NCI-H1930 (cell line): Measurements from ENCODE around the gene CORO7.

ENCODE experiments used
- DNase-seq, 2 experiments: peaks; one replicate each; lab custom pipeline; 2025; lab: John Stamatoyannopoulos, UW

CORO7 gene

DNA sequence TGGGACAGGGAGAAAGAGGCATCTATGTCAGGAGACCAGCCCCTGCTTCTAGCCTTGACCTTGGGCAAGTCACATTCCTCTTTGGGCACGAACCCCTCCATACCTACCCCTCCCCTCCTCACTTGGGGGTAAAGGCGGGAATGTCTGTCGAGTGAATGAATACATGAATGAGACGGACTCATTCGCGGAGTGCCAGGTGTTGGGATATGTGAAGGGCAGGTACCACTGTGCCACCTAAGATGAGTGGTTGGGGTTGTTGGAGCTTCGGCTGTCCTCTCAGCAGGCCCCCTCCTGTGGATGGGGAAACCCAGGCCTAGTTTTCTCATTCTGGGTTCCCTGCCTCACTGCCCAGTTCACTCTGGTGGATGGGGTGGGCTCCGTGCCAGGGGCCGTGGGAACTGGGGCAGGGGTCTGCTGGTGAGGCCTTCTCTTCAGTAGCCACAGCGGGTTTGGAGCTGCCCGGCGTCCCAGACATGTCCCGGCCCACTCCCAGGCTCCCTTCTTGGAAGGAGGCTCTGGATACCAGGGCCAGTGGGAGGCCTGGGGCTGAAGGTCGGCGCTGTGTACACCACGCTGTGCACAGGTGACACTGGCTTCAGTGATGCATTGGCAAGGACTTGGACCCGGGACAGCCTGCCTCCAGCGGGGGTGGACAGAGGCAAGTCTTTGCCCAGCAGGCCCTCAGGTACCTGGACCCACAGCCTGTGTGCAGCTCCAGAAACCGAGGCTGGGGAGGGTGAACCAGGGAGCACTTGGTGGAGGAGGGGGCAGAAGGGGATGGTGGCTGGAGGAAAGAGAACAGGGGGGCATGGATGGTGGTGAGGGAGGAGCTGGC lies 94.9 kb downstream of the CORO7 start:
- DNase-seq: no peak

DNA sequence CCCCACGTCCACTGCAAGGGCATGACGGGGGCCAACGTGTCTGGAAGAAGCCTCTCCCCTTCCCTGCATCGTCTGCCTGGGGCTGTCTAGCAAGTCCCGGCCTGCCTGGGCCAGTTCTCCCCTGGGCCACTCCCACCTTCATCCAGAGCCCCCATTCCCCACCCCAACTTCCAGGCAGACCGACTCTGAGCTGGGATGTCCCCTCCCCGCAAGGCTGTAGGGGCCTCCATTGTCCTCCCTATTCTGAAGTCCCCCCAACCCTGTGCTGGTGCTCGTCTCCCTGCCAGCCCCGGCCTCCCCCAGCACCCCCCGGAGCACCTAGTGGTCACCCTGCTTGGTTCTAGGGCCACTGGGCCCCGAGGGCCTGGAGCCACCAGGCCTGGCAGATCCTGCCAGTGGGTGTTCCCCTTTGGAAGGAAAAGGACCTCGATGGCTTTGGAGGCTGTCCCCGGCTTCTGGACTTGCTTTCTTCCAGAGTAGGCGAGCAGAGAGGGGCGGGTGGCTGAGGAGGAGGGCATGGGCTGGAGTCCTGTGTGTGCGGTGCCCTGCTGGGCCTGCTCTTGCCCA lies 95.7 kb downstream of the CORO7 start:
- DNase-seq: no peak

DNA sequence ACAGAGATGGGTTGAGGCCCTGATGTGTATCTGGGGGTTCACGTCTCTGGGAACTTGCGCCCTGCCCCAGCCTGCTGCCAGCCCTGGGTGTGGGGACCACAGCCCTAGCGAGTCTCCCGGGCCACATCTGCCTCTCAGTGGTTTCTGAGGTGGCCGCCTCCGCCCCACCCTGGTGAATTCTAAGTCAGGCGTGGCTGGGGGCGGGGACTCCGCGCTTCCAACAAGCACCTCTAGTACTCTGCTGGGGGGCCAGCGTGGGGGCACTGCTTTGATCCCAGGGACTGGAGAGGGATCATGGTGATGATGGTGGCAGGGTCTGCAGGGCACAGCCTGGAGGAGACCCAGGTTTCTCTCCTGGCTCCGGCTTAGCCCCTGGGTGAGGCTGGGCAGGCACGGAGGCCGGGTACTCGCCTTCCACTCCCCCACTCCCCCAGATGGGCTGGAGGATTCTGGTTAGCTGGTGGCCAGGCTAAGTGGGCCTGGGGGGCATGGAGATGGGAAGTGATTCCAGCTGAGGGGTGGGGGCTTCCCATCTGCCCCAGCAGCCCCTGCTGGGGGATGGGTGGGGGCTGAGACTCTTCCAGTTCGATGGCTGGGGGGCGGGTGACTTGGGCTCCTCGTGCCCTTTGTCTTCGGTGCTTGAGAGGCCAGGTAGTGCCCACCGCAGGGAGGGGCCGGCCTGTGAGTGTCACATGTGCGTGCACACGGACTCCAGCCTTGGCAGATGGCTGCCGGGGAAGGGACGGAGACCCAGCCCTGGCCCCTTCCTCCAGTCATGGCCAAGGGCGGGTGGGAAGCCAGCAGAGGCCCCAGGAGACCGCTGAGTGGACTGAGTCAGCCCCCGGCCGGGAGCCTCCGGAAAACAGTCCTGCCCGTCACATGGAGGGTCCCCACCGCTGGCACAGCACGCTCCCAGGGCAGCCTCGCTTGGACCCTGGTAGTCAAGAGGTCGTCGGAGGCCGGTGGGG lies 96.7 kb downstream of the CORO7 start:
- no peak for DNase-seq

DNA sequence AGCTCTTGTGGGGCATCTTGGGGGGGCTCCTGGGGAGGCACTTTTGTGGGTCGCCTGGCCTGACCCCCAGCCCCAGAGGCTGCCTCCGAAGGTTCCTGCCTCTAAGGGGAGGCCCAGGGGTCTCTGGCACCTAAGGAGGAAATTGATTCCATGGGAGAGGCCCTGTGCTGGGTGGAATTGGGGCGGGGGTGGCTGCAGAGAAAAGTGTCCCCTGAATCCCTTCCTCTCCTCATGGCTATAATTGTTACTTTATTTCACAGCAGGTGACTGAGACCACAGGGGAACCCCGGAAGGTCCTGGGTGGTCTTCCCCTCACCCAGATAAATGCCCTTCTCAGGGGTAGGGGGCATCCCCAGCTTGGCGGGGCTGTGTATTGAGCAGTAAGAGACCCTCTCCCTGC lies 97.4 kb downstream of the CORO7 start:
- no peak for DNase-seq

DNA sequence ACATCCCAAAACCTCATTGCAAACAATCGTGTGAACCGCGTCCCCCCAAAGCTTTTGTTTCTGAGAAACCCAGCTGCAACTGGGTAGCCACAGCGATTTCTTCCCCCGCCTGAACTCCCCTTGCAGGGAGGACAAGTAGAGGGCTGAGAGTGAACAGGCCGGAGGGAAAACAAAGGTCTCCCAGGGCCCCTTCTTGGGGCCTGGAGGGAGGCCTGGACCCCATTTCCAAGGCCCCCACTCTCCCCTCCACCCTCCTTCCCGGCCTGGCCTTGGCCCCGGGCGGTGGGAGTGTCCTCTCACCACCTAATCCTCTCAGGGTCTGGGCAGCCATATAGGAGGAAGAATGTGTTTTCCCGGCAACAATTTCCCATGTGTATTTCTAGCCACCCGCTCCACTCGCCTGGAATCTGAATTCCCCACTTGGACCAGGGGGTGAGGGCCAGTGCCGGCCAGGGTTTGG lies 97.9 kb downstream of the CORO7 start:
- DNase-seq: no peak

DNA sequence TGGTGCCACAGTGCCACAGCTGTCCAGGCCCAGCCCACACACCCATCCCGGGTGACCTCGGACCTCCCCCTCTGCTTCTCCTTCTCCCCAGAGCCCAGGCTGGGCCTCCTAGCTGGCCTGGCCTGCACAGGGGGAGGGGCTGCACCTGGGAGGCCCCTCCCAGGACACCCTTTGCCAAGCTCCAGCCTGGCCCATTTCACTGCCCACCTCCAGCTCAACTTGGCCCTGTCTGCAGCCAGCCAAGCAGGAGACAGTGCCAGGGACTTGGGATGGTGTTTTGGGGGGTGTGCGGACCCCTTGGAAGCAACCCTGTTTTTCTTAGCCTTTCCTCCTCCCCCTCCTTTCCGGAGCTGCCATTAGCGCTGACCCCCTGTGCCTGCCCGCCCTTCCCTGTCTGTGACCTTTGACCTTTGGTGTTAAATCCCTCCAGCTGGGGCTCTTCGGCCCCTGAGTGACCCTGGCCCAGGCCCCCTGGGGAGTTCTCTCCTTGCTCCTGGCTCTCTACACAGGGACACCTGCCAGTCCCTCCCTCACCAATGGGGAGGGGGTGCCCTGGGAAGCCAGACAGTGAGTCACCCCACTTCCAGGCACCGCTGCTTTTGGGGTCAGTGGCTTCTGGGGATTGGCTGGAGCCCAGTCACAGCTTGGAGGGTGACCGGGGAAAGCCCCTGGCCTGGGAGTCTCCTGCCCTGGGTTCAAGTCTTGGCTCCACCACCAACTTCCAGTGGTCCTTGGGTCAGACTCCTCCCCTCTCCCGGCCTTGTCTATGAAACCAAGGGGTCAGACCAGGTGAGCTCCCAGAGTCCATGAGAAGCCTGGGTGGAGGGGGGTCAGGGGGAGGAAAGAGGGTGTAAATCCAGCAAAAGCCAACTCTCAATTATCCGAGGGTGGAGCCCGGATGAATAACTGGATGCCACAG lies 98.6 kb downstream of the CORO7 start:
- no peak for DNase-seq

DNA sequence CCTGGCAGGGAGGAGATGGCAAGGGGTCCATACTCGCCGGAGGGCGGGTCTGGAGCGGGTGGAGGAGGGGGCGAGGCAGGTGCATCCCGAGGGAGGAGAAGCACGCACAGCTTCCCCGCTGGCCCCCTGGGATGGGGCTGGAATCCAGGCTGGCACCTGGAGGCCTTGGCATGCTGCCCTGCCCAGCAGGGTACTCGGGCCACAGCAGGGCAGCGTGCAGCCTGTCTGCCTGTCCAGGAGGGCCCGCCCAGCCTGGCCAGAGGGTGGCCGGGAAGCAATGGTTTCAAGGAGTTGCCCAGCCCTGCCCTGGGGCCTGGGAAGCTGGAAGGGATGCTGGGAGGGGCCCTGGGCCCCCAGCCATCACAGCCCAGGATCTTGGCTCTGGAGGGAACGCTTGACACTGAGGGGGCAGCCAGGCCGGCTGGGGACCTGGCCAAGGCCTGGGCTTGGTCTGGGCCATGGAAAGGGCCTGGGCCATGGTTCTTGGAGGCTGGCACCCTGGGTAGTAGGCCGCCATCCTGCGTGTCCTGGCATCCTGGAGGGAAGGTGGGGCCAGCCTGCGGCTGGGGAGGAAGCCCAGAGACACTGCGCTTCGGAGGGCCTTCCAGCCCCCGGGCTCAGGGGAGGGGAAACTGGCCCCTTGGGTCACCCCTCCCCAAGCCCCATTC lies 99.4 kb downstream of the CORO7 start:
- DNase-seq: no peak

DNA sequence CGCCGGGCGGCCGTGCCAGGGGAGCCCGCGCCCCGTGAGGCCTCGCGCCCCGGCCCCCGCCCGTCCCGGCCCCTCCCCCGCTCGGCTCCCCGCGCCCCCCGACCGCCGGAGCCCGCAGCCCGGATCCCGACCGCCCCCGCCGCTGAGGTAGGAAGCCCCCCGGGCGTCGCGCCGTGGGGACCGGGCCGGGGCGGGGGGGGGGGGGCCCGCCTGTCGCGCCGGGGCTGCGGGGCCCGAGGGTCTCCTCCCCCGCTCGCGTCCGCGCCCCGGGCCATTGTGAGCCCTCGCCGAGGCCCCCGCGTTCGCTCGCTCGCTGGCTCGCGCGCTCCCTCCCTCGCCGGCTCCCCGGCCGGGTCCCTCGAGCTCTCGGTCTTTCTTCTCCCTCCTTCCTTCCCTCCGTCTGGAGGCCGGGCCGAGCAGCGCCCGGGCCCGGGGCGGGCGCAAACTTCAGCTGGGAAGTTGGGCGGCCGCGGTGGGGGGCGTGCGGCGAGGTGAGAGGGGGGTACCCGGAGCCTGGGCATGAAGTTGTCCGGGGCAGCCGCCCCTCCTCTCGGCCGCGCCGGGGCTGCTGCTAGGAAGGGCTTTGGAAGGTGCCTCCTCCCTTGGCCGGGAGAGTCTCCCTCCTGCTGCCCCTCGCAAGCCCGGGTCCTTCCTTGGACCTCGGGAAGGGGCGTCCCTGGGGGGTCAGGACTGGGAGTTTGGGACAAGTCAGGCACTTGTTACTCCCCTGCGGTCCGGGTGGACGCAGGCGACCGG lies 100.1 kb downstream of the CORO7 start:
- peak in 1 of 2 experiments; percentile 40 for DNase-seq

DNA sequence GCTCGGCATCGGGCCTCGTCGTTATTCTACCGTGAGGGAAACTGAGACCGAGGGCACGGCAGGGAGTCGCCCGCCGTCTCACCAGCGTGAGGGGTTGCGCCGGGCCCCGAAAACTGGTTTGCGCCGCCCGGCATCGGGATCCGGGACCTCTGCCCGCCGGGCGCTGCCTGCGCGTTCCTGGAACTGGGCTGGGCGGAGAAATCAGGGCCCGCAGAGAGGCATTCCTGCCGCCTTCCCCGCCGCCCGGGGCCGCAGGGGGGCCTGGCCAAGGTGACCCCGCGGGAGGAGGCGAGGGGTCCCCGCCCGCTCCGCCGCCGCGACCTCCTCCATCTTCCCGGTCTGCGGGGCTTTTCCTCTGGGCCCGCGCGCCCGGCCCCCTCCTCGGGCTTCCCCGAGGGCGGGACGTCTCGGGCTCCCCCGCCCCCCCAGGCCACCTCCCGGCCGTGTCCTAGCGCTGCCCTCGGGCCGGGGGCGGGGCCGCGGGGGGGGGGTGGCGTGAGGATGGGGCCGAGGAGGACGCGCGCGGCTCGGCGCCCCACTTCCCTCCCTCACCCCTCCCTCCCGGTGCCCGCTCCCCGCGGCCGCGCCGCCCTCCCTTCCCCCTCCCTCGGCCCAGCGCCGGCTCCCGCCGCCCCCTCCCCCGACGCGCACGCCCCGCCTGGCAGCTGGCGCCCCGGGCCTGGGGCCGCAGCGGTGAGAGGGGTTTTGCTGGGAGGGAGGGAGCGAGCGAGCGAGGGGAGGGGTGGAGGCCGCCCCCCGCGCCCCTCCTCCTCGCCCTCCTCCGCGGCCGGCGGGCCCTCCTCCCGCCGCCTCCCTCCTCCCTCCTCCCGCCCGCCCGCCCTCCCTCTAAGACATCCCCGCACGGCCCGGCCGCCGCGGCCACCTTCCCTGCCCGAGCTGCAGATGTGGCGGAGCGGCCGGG lies 100.9 kb downstream of the CORO7 start, which contains the start of gene GLIS2:
Gene GLIS2 (plus strand): TSS at position 882 of the 922 bp plus-strand sequence. CDS start 16,214 bp downstream, outside the sequence.
- peak; percentile 84 to 89 for DNase-seq

DNA sequence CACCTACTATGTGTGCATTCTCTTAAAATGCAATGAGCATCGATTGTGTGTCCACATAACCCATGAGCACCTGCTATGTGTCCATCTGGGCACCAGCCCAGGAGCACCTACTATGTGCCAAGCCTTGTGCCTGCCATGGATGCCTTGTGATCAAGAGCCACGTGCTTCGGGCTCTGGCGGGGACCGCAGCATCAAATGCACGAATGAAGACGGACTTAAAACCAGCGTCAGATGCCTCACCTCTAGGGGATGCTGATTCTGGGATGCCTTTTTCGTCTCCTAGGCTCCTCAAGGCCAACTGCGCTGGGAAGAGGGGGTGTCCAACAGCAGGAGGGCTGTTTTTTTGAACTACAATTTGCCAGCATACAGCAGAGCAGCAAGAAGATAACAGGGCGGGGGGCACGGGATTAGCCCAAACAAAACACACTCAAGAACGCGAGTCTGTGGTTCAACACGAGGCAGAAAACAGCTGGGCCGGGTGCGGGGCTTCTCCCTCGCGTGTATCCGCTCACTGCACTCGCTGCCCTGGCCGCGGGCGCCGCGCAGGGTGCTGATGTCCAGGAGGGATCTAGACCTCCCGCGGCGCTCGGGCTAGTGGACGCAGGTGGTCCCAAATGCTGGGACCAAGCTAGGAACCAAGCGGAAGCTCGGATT lies 101.7 kb downstream of the CORO7 start:
- DNase-seq: peak; percentile 72 to 74

DNA sequence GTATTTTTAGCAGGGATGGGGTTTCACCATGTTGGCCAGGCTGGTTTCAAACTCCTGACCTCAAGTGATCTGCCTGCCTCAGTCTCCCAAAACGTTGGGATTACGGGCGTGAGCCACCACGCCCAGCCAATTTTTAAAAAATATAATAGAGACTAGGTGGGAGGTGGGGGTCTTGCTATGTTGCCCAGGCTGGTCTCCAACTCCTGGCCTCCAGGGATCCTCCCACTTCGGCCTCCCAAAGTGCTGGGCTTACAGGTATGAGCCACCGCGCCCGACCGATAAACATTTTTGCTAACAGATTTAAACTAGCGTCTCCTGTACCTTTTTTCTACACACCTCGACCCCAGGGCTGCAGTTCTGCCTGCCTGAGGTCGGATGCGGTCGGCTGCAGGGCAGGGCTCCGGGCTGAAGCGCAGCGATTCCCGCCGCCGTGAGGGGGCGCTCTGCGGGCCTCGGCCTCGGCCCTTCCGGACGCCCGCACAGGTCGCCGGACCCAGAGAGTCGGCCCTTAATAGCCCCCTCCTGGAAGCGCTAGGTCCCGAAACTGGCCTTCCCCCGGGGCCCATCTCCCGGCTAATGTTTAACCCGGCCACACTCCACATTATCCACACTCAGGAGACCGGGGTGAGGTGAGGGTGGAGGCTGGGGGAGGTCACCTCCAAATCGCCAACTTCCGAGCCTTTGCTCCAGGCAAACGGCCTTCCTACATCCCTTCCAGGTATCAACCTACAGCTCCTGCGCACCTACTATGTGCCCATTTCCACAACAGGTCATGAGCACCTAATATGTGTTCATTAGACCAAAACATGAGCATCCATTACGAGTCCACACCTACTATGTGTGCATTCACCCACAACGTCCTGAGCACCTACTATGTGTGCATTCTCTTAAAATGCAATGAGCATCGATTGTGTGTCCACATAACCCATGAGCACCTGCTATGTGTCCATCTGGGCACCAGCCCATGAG lies 102.5 kb downstream of the CORO7 start:
- peak; percentile 61 to 81 for DNase-seq

DNA sequence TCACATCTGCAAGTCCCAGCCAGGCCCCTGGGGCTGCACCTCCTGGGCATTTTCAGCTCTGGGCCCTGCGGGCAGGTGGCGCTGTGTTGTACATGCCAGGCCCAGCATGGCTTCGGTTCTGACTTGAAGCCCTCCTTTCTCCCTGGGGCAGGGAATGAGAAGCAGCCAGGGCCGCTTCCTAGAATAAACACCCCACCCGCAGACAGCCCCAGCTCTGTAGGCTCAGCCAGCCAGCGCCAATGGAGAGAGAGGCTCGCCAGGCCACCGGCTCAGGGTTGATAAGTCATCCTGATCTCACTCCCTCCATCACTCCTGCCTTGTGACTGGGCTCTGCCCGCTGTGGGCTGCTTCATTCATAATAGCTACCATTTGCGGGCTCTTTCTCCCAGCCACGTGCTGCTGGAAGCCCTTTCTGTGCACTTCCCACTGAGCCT lies 106.5 kb downstream of the CORO7 start:
- DNase-seq: peak in 1 of 2 experiments; percentile 35

DNA sequence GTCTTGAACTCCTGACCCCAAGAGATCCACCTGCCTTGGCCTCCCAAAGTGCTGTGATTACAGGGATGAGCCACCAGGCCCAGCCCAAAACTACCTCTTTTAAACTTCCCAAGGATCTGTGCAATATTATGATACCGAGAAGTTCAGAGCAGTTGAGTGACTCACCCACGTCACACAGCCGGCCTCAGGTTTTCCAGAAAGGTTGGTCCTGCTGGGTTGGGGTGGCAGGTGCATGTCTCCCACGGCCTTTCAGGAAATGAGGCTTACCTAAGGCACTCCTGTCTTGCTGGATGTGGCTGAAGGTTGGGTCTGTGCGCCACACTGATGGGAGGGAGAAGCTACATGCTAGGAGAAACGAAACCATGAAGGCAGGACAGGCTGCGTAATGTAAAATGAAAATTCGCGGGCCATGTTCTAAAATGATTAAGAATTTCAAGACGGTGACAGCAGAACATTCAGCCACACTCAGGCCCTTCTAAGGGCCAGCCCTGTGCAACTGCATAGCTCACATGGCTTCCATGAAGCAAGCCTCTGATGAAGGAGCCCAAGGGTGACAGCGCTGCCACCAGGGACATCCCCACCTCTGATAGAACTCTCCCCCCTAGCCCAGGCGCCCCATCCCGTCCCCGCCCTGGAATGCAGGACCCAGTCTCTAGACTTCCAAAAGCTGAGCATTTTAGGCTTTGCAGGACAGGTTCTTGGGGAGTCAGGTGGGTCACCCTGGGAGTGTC lies 107.1 kb downstream of the CORO7 start:
- no peak for DNase-seq

DNA sequence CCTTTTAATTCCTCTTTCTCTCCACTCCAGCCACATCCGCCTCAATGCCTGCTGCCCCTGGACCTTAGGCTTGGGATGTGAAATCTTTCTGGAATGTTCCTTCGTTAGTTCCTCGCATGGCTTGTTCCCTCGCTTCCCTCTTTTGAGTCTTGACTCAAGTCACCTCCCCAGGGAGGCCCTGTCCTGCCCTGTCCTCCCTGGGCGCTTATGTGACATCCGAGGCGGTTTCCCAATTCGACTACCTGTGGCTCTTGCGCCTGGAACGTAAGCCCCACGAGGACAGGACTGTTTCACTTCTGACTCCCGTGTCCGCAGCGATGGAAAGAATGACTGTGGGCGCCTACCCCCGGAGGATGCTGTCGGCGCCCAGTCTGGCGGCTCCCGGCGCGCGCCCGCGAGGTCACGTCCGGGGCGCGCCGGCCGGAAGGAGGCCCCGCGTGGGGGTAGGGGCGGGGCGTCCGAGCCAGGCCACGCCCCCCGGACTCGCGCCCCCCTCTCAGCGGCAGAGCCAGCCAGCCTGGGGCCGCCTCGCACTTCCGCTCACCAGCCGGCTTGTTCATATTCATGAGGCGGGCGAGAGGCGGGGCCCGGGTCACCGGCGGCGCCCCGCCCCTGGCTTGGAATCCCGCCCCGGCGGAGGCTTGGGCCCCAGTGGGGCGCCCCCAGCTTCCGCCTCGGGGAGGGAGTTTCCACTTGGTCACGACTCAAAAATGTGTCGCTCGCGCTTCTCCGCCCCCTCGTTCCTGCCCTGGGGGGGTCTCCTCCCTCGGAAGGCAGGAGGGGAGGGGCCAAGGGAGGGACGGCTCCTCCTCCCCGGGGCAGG lies 109.0 kb downstream of the CORO7 start:
- peak; percentile 43 to 50 for DNase-seq

DNA sequence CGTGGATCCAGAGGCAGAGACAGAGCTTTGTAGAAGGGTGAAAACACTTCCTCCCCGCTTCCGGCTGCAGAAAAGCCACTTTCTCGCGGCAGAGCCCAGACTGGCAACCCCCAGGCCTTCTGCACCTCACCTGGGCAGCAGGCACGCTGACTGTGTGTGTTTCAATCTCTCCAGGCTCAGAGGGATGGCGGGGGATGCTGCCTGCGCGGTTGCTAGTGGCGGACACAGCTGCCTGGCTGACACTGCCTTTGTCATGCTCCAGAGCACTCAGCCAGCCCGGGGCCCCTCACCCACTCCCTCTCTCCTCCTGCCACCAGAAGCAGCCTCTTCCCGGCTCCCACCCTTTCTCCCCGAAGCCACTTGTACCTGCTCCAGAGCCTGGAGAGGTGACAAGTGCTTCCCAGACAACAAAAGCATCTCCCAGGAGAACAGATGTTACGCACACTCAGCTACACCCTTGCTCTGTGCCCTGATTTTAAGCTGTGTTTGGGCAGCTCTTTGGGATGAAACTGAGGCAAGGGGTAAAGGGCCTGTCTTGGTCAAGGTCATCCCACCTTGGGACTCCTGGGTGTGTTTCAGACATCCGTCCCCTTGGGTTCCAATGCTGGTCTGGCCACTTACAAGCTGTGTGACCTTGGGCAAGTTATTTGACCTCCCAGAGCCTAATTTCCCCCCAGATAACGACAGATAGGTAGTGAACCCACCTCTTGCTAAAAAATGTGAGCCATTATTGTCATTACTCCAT lies 109.8 kb downstream of the CORO7 start:
- no peak for DNase-seq
